HEK293T (cell line): ENCODE results near the gene LSM11.

Source experiments
- BHLHE40 ChIP-seq: fragments of 450-650 bp; IDR thresholded peaks from 2 replicates; pipeline ENCODE4 v1.6.1; 2016; ENCODE audit warnings: mild to moderate bottlenecking, moderate library complexity, borderline replicate concordance
- FOXK2 ChIP-seq: fragments of 450-650 bp; IDR thresholded peaks from 2 replicates; pipeline ENCODE4 v1.6.1; 2016; ENCODE audit warnings: mild to moderate bottlenecking
- L3MBTL2 ChIP-seq: fragments of 450-650 bp; conservative IDR thresholded peaks from 2 replicates; pipeline ENCODE4 v1.6.1; 2016; ENCODE audit warnings: mild to moderate bottlenecking
- PKNOX1 ChIP-seq: fragments of 450-650 bp; IDR thresholded peaks from 2 replicates; pipeline ENCODE4 v1.6.1; 2016
- SP1 ChIP-seq: fragments of 450-650 bp; IDR thresholded peaks from 2 replicates; pipeline ENCODE4 v1.6.1; 2017
- ZNF384 ChIP-seq: fragments of 450-650 bp; IDR thresholded peaks from 2 replicates; pipeline ENCODE4 v1.6.1; 2016

GRCh38 chr5:157808043-157808442, 64.5 kb downstream of the LSM11 start:
- no peak for TF ChIP-seq SP1
- no peak for TF ChIP-seq ZNF384
- TF ChIP-seq PKNOX1: no peak
- TF ChIP-seq FOXK2: no peak
- no peak for TF ChIP-seq L3MBTL2
- TF ChIP-seq BHLHE40: no peak
